ENCODE measurements around the gene HIBCH. TPM values are rescaled to one million over a fixed set of nuclear protein-coding genes. Genes with fewer than 3 reads are reported as not detected.

Gene HIBCH
- total RNA-seq, 1 donor from 2014 or later: 16.3 TPM

DNA sequence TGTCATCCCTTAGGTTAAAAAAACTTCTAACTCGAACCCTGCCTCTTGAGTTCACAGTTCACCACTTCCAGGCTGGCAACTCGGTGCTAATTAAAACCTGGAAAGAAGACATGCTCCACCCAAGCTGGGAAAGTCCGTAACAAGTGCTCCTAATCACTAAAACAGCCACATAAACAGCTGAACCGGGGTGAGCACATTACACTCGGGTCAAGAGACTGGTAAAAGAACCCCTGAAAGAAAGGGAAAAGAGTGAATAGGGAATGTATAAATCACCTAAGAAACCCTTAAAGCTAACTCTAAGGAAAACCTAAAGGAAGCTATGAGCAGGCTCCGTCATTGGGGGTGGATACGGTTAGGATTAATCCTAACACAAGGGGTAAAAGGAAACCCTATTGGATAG, 102.0 kb downstream of the HIBCH start:
- no peak overlapping the region for H3K27ac Mint-ChIP-seq (ENCODE audit: unreplicated experiment)

DNA sequence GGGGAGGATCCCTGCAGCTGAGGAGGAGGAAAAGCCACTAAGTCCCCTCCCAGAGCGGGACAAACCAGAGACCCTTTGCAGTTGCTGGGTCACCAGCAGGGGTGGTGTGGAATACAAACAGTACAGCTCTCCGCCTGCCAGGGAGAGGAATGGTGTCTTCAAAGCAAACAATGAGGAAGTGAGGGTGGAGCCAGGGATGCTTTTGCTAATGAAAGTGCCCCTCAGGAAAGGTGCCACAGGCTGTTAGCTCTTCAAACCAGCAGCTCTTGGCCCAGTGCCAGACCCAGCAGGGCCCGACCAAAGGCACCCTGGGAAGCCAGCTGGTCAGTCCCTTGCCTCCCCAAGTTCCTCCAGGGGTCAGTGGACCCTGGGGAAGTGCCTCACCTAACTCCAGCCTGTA, 102.8 kb downstream of the HIBCH start:
- FAIRE-seq: no peak
- peaks cover 7% of the 10 kb centered on the region for H3K36me3 Mint-ChIP-seq (ENCODE audit: low read depth, unreplicated experiment)

More for the DNA sequence above, 102.0 kb downstream of the HIBCH start:
- DNase-seq (ENCODE audit: low read depth): no peak
- Histone ChIP-seq H3K4me2 (ENCODE audit: low read length) (no peak overlapping the region), H3K4me3 (ENCODE audit: insufficient read depth, low read depth, low read length) (no peak overlapping the region), H4K20me1 (ENCODE audit: insufficient read depth, low read length) (no peaks in the 10 kb centered on the region), H3K9me3 (ENCODE audit: insufficient read depth, low read depth, low read length) (no peaks in the 10 kb centered on the region), H3K4me1 (ENCODE audit: insufficient read depth, low read length) (peaks cover 9% of the 10 kb centered on the region), H2AFZ (ENCODE audit: low read depth, low read length) (no peak overlapping the region), H3K79me2 (ENCODE audit: insufficient read depth, low read length) (no peaks in the 10 kb centered on the region), H3K36me3 (ENCODE audit: insufficient read depth, low read length) (peaks cover 2% of the 10 kb centered on the region), H3K27ac (ENCODE audit: low read depth, low read length) (no peak overlapping the region), H3K9ac (ENCODE audit: low read length) (no peak overlapping the region), H3K27me3 (ENCODE audit: insufficient read depth, low read length) (no peaks in the 10 kb centered on the region)
- no peaks in the 10 kb centered on the region for H3K9me3 Mint-ChIP-seq (ENCODE audit: unreplicated experiment)
- no peak overlapping the region for H3K4me3 Mint-ChIP-seq (ENCODE audit: unreplicated experiment)
- no peaks in the 10 kb centered on the region for H3K4me1 Mint-ChIP-seq (ENCODE audit: low read depth, unreplicated experiment)
- H3K36me3 Mint-ChIP-seq (ENCODE audit: low read depth, unreplicated experiment): peaks cover 14% of the 10 kb centered on the region
- H3K27me3 Mint-ChIP-seq (ENCODE audit: low read depth, unreplicated experiment): no peaks in the 10 kb centered on the region
- no peak for FAIRE-seq
- TF ChIP-seq, protein P1, sequence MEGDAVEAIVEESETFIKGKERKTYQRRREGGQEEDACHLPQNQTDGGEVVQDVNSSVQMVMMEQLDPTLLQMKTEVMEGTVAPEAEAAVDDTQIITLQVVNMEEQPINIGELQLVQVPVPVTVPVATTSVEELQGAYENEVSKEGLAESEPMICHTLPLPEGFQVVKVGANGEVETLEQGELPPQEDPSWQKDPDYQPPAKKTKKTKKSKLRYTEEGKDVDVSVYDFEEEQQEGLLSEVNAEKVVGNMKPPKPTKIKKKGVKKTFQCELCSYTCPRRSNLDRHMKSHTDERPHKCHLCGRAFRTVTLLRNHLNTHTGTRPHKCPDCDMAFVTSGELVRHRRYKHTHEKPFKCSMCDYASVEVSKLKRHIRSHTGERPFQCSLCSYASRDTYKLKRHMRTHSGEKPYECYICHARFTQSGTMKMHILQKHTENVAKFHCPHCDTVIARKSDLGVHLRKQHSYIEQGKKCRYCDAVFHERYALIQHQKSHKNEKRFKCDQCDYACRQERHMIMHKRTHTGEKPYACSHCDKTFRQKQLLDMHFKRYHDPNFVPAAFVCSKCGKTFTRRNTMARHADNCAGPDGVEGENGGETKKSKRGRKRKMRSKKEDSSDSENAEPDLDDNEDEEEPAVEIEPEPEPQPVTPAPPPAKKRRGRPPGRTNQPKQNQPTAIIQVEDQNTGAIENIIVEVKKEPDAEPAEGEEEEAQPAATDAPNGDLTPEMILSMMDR (IDR thresholded peaks at IDR 0.05; ENCODE audit: insufficient read depth, low read depth, low read length): no peak

DNA sequence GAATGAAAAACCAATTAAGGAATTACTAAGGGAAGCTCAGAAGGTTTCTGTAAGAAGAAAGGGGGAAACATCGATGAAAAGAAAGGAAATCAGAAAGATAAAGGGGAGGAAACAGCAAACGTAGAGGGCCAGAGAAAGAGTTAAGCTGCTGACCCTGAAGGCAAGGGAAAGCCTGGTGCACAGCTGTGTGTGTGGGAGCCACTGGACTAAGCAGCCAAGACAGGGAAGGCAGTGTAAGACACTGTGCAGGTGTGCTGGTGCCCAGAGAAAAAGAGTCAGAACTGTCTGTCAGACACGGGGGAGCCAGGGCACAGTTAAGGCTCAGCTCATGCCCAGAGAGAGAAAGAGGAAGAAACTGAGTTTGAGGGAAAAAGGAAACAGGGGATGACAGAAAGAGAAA, 104.0 kb downstream of the HIBCH start:
- Histone ChIP-seq H3K4me1 (ENCODE audit: insufficient read depth, low read length) (peaks cover 9% of the 10 kb centered on the region), H3K27me3 (ENCODE audit: insufficient read depth, low read length) (no peaks in the 10 kb centered on the region), H3K79me2 (ENCODE audit: insufficient read depth, low read length) (no peaks in the 10 kb centered on the region), H4K20me1 (ENCODE audit: insufficient read depth, low read length) (no peaks in the 10 kb centered on the region), H3K27ac (ENCODE audit: low read depth, low read length) (no peak overlapping the region), H2AFZ (ENCODE audit: low read depth, low read length) (no peak overlapping the region), H3K9me3 (ENCODE audit: insufficient read depth, low read depth, low read length) (no peaks in the 10 kb centered on the region), H3K9ac (ENCODE audit: low read length) (no peak overlapping the region), H3K4me2 (ENCODE audit: low read length) (no peak overlapping the region), H3K36me3 (ENCODE audit: insufficient read depth, low read length) (peaks cover 2% of the 10 kb centered on the region), H3K4me3 (ENCODE audit: insufficient read depth, low read depth, low read length) (no peak overlapping the region)
- H3K9me3 Mint-ChIP-seq (ENCODE audit: unreplicated experiment): no peaks in the 10 kb centered on the region
- TF ChIP-seq, protein P1 (IDR thresholded peaks at IDR 0.05; ENCODE audit: insufficient read depth, low read depth, low read length): no peak
- TF ChIP-seq EZH2 (IDR thresholded peaks at IDR 0.05; ENCODE audit: insufficient read depth, low read length): no peak
- H3K27ac Mint-ChIP-seq (ENCODE audit: unreplicated experiment): no peak overlapping the region
- no peaks in the 10 kb centered on the region for H3K4me1 Mint-ChIP-seq (ENCODE audit: low read depth, unreplicated experiment)
- no peak overlapping the region for H3K4me3 Mint-ChIP-seq (ENCODE audit: unreplicated experiment)
- H3K27me3 Mint-ChIP-seq (ENCODE audit: low read depth, unreplicated experiment): no peaks in the 10 kb centered on the region
- no peak for DNase-seq (ENCODE audit: low read depth)
- no peak for FAIRE-seq
- H3K36me3 Mint-ChIP-seq (ENCODE audit: low read depth, unreplicated experiment): peaks cover 6% of the 10 kb centered on the region

More for the DNA sequence above, 102.8 kb downstream of the HIBCH start:
- Histone ChIP-seq H3K4me2 (ENCODE audit: low read length) (no peak overlapping the region), H3K36me3 (ENCODE audit: insufficient read depth, low read length) (peaks cover 2% of the 10 kb centered on the region), H4K20me1 (ENCODE audit: insufficient read depth, low read length) (no peaks in the 10 kb centered on the region), H3K4me1 (ENCODE audit: insufficient read depth, low read length) (peaks cover 9% of the 10 kb centered on the region), H3K79me2 (ENCODE audit: insufficient read depth, low read length) (no peaks in the 10 kb centered on the region), H3K27ac (ENCODE audit: low read depth, low read length) (no peak overlapping the region), H3K9me3 (ENCODE audit: insufficient read depth, low read depth, low read length) (no peaks in the 10 kb centered on the region), H3K4me3 (ENCODE audit: insufficient read depth, low read depth, low read length) (no peak overlapping the region), H3K9ac (ENCODE audit: low read length) (no peak overlapping the region), H2AFZ (ENCODE audit: low read depth, low read length) (no peak overlapping the region), H3K27me3 (ENCODE audit: insufficient read depth, low read length) (no peaks in the 10 kb centered on the region)
- Mint-ChIP-seq H3K27me3 (ENCODE audit: low read depth, unreplicated experiment) (no peaks in the 10 kb centered on the region), H3K4me3 (ENCODE audit: unreplicated experiment) (no peak overlapping the region), H3K4me1 (ENCODE audit: low read depth, unreplicated experiment) (no peaks in the 10 kb centered on the region), H3K27ac (ENCODE audit: unreplicated experiment) (peak overlapping the region; percentile 1), H3K9me3 (ENCODE audit: unreplicated experiment) (no peaks in the 10 kb centered on the region)
- TF ChIP-seq EZH2 (IDR thresholded peaks at IDR 0.05; ENCODE audit: insufficient read depth, low read length): no peak
- TF ChIP-seq, protein P1 (IDR thresholded peaks at IDR 0.05; ENCODE audit: insufficient read depth, low read depth, low read length): no peak
- DNase-seq (ENCODE audit: low read depth): no peak

All from astrocyte (in vitro differentiated cells and primary cell).